ENCODE results near the gene SEC24D.

Gene SEC24D

GRCh38 chr4:118845552-118846050, 9.7 kb upstream of the SEC24D start:
- DNase-seq (ENCODE audit: low spot score): no peak

- DNase-seq (ENCODE audit: low spot score): no peak
Observed at GRCh38 chr4:118843237-118843636, 7.3 kb upstream of the SEC24D start.

- peak; percentile 42 for DNase-seq (ENCODE audit: low spot score)
Observed at GRCh38 chr4:118842055-118842454, 6.1 kb upstream of the SEC24D start.

- no peak for DNase-seq (ENCODE audit: low spot score)
Observed at GRCh38 chr4:118839221-118839927, 3.4 kb upstream of the SEC24D start.

GRCh38 chr4:118837121-118837507, 1.2 kb upstream of the SEC24D start:
- DNase-seq (ENCODE audit: low spot score): no peak

- peak; percentile 81 for DNase-seq (ENCODE audit: low spot score)
Observed at GRCh38 chr4:118836301-118837120, 585 bp upstream of the SEC24D start.

GRCh38 chr4:118834960-118835569, 861 bp downstream of the SEC24D start:
- DNase-seq (ENCODE audit: low spot score): peak; percentile 94

GRCh38 chr4:118834070-118834469, 1.9 kb downstream of the SEC24D start:
- DNase-seq (ENCODE audit: low spot score): peak; percentile 57

- no peak for DNase-seq (ENCODE audit: low spot score)
Observed at GRCh38 chr4:118833192-118833820, 2.6 kb downstream of the SEC24D start.

GRCh38 chr4:118829107-118829506, 6.8 kb downstream of the SEC24D start:
- DNase-seq (ENCODE audit: low spot score): no peak

GRCh38 chr4:118826723-118827444, 9.0 kb downstream of the SEC24D start:
- DNase-seq (ENCODE audit: low spot score): no peak

- no peak for DNase-seq (ENCODE audit: low spot score)
Observed at GRCh38 chr4:118825799-118826198, 10.1 kb downstream of the SEC24D start.

GRCh38 chr4:118824141-118824540, 11.8 kb downstream of the SEC24D start:
- no peak for DNase-seq (ENCODE audit: low spot score)

- no peak for DNase-seq (ENCODE audit: low spot score)
Observed at GRCh38 chr4:118823471-118823870, 12.5 kb downstream of the SEC24D start.

GRCh38 chr4:118821590-118822293, 14.2 kb downstream of the SEC24D start:
- peak; percentile 33 for DNase-seq (ENCODE audit: low spot score)

GRCh38 chr4:118817178-118817930, 18.6 kb downstream of the SEC24D start:
- no peak for DNase-seq (ENCODE audit: low spot score)

- DNase-seq (ENCODE audit: low spot score): peak; percentile 58
Observed at GRCh38 chr4:118816538-118817177, 19.3 kb downstream of the SEC24D start.

GRCh38 chr4:118814891-118815290, 21.0 kb downstream of the SEC24D start:
- DNase-seq (ENCODE audit: low spot score): no peak

- DNase-seq (ENCODE audit: low spot score): no peak
Observed at GRCh38 chr4:118814058-118814457, 21.9 kb downstream of the SEC24D start.

GRCh38 chr4:118813561-118813960, 22.4 kb downstream of the SEC24D start:
- no peak for DNase-seq (ENCODE audit: low spot score)
